ENCODE data around the gene WIPF2.
"Not testable (repeated sequence)": the region's sequence is repeated elsewhere in the genome, so short reads cannot be mapped to it uniquely, and the experiment has no call there.

The WIPF2 gene

GRCh38 chr17:40181205-40181604, 37.9 kb upstream of the WIPF2 start:
- Mint-ChIP-seq H3K27ac (no peak overlapping the region), H3K27me3 (no peaks in the 10 kb centered on the region), H3K9me3 (no peaks in the 10 kb centered on the region), H3K4me1 (peaks cover 28% of the 10 kb centered on the region), H3K4me3 (no peak overlapping the region), H3K36me3 (peaks cover 7% of the 10 kb centered on the region)
- no peak for ATAC-seq

- Mint-ChIP-seq H3K9me3 (no peaks in the 10 kb centered on the region), H3K36me3 (no peaks in the 10 kb centered on the region), H3K27ac (no peak overlapping the region), H3K4me3 (no peak overlapping the region), H3K27me3 (no peaks in the 10 kb centered on the region), H3K4me1 (peaks cover 19% of the 10 kb centered on the region)
- no peak for ATAC-seq
Observed at GRCh38 chr17:40182606-40183005, 36.5 kb upstream of the WIPF2 start.

- Mint-ChIP-seq H3K27me3 (no peaks in the 10 kb centered on the region), H3K27ac (no peak overlapping the region), H3K9me3 (no peaks in the 10 kb centered on the region), H3K4me3 (no peak overlapping the region), H3K4me1 (peaks cover 6% of the 10 kb centered on the region), H3K36me3 (no peaks in the 10 kb centered on the region)
- ATAC-seq, result no peak
Observed at GRCh38 chr17:40187238-40187637, 31.9 kb upstream of the WIPF2 start.

GRCh38 chr17:40188694-40189093, 30.4 kb upstream of the WIPF2 start:
- no peaks in the 10 kb centered on the region for H3K9me3 Mint-ChIP-seq
- H3K4me1 Mint-ChIP-seq, result peaks cover 6% of the 10 kb centered on the region
- ATAC-seq, result no peak
- H3K27me3 Mint-ChIP-seq, result no peaks in the 10 kb centered on the region
- H3K27ac Mint-ChIP-seq, result no peak overlapping the region
- peaks cover 1% of the 10 kb centered on the region for H3K36me3 Mint-ChIP-seq
- H3K4me3 Mint-ChIP-seq, result no peak overlapping the region

- Mint-ChIP-seq H3K36me3 (peaks cover 6% of the 10 kb centered on the region), H3K27ac (no peak overlapping the region), H3K9me3 (no peaks in the 10 kb centered on the region), H3K27me3 (no peaks in the 10 kb centered on the region), H3K4me3 (peak overlapping the region; percentile 55), H3K4me1 (peaks cover 6% of the 10 kb centered on the region)
- no peak for ATAC-seq
Observed at GRCh38 chr17:40190197-40191021, 28.7 kb upstream of the WIPF2 start.

- H3K36me3 Mint-ChIP-seq, result peaks cover 6% of the 10 kb centered on the region
- H3K4me1 Mint-ChIP-seq, result peaks cover 6% of the 10 kb centered on the region
- H3K4me3 Mint-ChIP-seq, result peak overlapping the region; percentile 91
- H3K27me3 Mint-ChIP-seq, result no peaks in the 10 kb centered on the region
- ATAC-seq, result peak; percentile 89
- no peaks in the 10 kb centered on the region for H3K9me3 Mint-ChIP-seq
- H3K27ac Mint-ChIP-seq, result peak overlapping the region; percentile 78
Observed at GRCh38 chr17:40191237-40192208, 27.6 kb upstream of the WIPF2 start.

GRCh38 chr17:40192961-40193360, 26.1 kb upstream of the WIPF2 start:
- Mint-ChIP-seq H3K4me3 (no peak overlapping the region), H3K27me3 (peaks cover 9% of the 10 kb centered on the region), H3K9me3 (no peaks in the 10 kb centered on the region), H3K27ac (no peak overlapping the region), H3K36me3 (peaks cover 6% of the 10 kb centered on the region), H3K4me1 (peaks cover 6% of the 10 kb centered on the region)
- no peak for ATAC-seq

GRCh38 chr17:40194821-40195220, 24.3 kb upstream of the WIPF2 start:
- no peaks in the 10 kb centered on the region for H3K9me3 Mint-ChIP-seq

GRCh38 chr17:40197550-40197949, 21.6 kb upstream of the WIPF2 start:
- H3K4me3 Mint-ChIP-seq, result no peak overlapping the region
- H3K36me3 Mint-ChIP-seq, result peaks cover 6% of the 10 kb centered on the region
- ATAC-seq, result no peak
- peaks cover 9% of the 10 kb centered on the region for H3K27me3 Mint-ChIP-seq
- H3K4me1 Mint-ChIP-seq, result no peaks in the 10 kb centered on the region
- no peaks in the 10 kb centered on the region for H3K9me3 Mint-ChIP-seq
- no peak overlapping the region for H3K27ac Mint-ChIP-seq

More at GRCh38 chr17:40194821-40195220, 24.3 kb upstream of the WIPF2 start:
- H3K36me3 Mint-ChIP-seq, result peaks cover 6% of the 10 kb centered on the region
- no peak for ATAC-seq
- peaks cover 6% of the 10 kb centered on the region for H3K4me1 Mint-ChIP-seq
- no peak overlapping the region for H3K27ac Mint-ChIP-seq
- H3K27me3 Mint-ChIP-seq, result peaks cover 9% of the 10 kb centered on the region
- H3K4me3 Mint-ChIP-seq, result no peak overlapping the region

- H3K27me3 Mint-ChIP-seq, ATAC-seq, H3K4me1 Mint-ChIP-seq, H3K36me3 Mint-ChIP-seq, H3K4me3 Mint-ChIP-seq, H3K9me3 Mint-ChIP-seq, H3K27ac Mint-ChIP-seq: not testable (repeated sequence)
Observed at GRCh38 chr17:40197965-40198456, 21.1 kb upstream of the WIPF2 start.

- Mint-ChIP-seq H3K9me3 (no peaks in the 10 kb centered on the region), H3K36me3 (peaks cover 5% of the 10 kb centered on the region), H3K4me3 (no peak overlapping the region), H3K27ac (no peak overlapping the region), H3K27me3 (peaks cover 9% of the 10 kb centered on the region), H3K4me1 (no peaks in the 10 kb centered on the region)
- ATAC-seq, result no peak
Observed at GRCh38 chr17:40198576-40198975, 20.5 kb upstream of the WIPF2 start.

- Mint-ChIP-seq H3K9me3 (no peaks in the 10 kb centered on the region), H3K27ac (no peak overlapping the region), H3K4me3 (no peak overlapping the region), H3K4me1 (no peaks in the 10 kb centered on the region), H3K27me3 (no peaks in the 10 kb centered on the region), H3K36me3 (no peaks in the 10 kb centered on the region)
- no peak for ATAC-seq
Observed at GRCh38 chr17:40203131-40203530, 16.0 kb upstream of the WIPF2 start.

GRCh38 chr17:40206193-40206592, 12.9 kb upstream of the WIPF2 start:
- H3K4me3 Mint-ChIP-seq, H3K27me3 Mint-ChIP-seq, ATAC-seq, H3K36me3 Mint-ChIP-seq, H3K27ac Mint-ChIP-seq, H3K9me3 Mint-ChIP-seq, H3K4me1 Mint-ChIP-seq: not testable (repeated sequence)

- Mint-ChIP-seq H3K4me3 (no peak overlapping the region), H3K27ac (no peak overlapping the region), H3K27me3 (no peaks in the 10 kb centered on the region), H3K4me1 (no peaks in the 10 kb centered on the region), H3K9me3 (no peaks in the 10 kb centered on the region), H3K36me3 (no peaks in the 10 kb centered on the region)
- ATAC-seq, result no peak
Observed at GRCh38 chr17:40209404-40210093, 9.6 kb upstream of the WIPF2 start.

GRCh38 chr17:40213914-40214313, 5.2 kb upstream of the WIPF2 start:
- H3K4me1 Mint-ChIP-seq, result peaks cover 13% of the 10 kb centered on the region
- ATAC-seq, H3K9me3 Mint-ChIP-seq, H3K36me3 Mint-ChIP-seq, H3K4me3 Mint-ChIP-seq, H3K27ac Mint-ChIP-seq, H3K27me3 Mint-ChIP-seq: not testable (repeated sequence)

Measured in stimulated activated memory B cell treated with anti-CD40 and anti-IgM and Interleukin-4, amounts not matched to agents 10 μg/mL and 1 μg/mL and 100 μg/mL, for 72 hours (primary cell).